Panc1 (cell line): ENCODE results near the gene NDST1.

Source experiments
- POLR2AphosphoS5 ChIP-seq: IDR thresholded peaks from 2 replicates; pipeline ENCODE4 v1.6.1; 2012; ENCODE audit warnings: mild to moderate bottlenecking, low read depth, low read length, moderate library complexity
- TF ChIP-seq, protein P1 (sequence below): fragments of 450-650 bp; IDR thresholded peaks from 2 replicates; pipeline ENCODE4 v1.5.1; 2017; ENCODE audit warnings: mild to moderate bottlenecking

GRCh38 chr5:150498971-150499370 lies 9.0 kb upstream of the NDST1 start:
- no peak for TF ChIP-seq POLR2AphosphoS5
- TF ChIP-seq, protein P1, sequence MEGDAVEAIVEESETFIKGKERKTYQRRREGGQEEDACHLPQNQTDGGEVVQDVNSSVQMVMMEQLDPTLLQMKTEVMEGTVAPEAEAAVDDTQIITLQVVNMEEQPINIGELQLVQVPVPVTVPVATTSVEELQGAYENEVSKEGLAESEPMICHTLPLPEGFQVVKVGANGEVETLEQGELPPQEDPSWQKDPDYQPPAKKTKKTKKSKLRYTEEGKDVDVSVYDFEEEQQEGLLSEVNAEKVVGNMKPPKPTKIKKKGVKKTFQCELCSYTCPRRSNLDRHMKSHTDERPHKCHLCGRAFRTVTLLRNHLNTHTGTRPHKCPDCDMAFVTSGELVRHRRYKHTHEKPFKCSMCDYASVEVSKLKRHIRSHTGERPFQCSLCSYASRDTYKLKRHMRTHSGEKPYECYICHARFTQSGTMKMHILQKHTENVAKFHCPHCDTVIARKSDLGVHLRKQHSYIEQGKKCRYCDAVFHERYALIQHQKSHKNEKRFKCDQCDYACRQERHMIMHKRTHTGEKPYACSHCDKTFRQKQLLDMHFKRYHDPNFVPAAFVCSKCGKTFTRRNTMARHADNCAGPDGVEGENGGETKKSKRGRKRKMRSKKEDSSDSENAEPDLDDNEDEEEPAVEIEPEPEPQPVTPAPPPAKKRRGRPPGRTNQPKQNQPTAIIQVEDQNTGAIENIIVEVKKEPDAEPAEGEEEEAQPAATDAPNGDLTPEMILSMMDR, result no peak
